ENCODE results near the gene EXOSC2. TPM values are rescaled to one million over a fixed set of nuclear protein-coding genes. Genes with fewer than 3 reads are reported as not detected.
A peak's percentile ranks its signal among the peaks of the same experiment; 100 is the strongest.

Gene EXOSC2
- total RNA-seq, 2 donors from 2014 or later, result 7.3 to 15.9 TPM

GRCh38 chr9:130659699-130660248, 33.8 kb upstream of the EXOSC2 start:
- peak overlapping the region in 1 of 2 donors; percentile 47 for H3K4me3 ChIP-seq
- no peak for TF ChIP-seq CTCF (IDR thresholded peaks at IDR 0.05)
- no peaks in the 10 kb centered on the region for H3K36me3 ChIP-seq
- peaks cover 47 to 65% of the 10 kb centered on the region in 2 donors for H3K27me3 ChIP-seq
- no peak for DNase-seq (ENCODE audit: low spot score)
- H3K4me1 ChIP-seq, result peaks cover 0 to 53% of the 10 kb centered on the region in 2 donors
- H3K9me3 ChIP-seq, result no peaks in the 10 kb centered on the region
- no peak overlapping the region for H3K27ac ChIP-seq

DNA sequence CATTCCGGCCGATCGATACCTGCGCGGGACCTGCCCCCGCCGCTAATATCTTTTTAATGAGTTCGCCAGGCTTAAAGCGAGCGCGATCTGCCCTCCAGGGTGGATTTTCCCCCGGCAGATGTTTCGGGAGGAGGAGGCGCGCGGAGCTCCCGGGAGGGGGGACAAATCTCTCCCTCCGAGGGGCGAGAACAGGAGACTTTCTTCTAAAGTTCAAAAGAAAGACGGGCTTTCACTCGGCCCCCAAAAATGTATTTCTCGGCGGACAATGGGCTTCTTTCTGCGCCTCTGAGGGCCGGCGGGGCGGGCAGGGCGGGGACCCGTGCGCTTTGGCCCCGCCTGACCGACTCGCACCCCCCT, 33.3 kb upstream of the EXOSC2 start:
- Histone ChIP-seq H3K4me3 (peak overlapping the region; percentile 7 to 47), H3K9me3 (no peaks in the 10 kb centered on the region), H3K36me3 (no peaks in the 10 kb centered on the region), H3K4me1 (peaks cover 0 to 58% of the 10 kb centered on the region in 2 donors), H3K27ac (no peak overlapping the region), H3K27me3 (peaks cover 52 to 71% of the 10 kb centered on the region in 2 donors)
- no peak for DNase-seq (ENCODE audit: low spot score)
- no peak for TF ChIP-seq CTCF (IDR thresholded peaks at IDR 0.05)

DNA sequence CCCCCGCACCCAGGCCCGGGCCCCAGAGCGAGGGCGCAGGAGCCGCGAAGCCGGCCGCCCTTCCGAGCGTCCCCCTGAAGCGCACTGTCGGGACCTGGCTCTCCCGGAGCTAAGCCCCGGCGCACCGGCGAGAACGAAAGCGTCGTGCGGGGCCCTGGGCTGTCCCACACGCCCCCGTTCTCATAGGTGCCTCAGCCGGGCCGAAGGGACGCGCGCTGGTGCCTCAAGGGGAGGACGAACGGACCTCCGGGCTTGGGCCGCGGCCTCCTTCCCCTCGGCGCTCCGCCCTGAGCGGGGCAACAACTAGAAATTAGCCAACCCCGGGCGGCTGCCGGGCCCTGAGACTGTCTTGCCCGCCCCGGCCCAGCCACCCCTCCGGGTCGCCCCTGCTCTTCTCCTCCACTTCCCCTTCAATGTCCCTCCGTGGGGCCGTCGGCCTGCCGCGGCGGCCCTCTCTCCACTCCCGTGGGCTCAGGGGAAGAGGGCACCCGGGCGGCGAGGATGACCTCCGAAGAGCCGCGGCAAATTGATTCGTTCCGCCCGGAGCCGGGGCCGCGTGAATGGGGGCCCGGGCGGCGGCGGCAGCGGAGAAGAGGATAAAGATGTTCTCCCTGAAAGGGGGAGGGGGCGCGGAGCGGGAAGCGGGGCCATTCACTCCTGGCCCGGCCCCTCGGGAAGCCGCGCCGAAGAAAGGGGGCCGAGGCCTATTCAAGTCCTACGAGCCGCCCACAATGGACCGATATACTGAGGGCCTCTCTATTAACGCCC, 32.7 kb upstream of the EXOSC2 start:
- H3K27me3 ChIP-seq, result peaks cover 58 to 76% of the 10 kb centered on the region in 2 donors
- H3K4me1 ChIP-seq, result peaks cover 0 to 64% of the 10 kb centered on the region in 2 donors
- peak overlapping the region; percentile 7 to 47 for H3K4me3 ChIP-seq
- H3K9me3 ChIP-seq, result no peaks in the 10 kb centered on the region
- DNase-seq (ENCODE audit: low spot score), result no peak
- no peaks in the 10 kb centered on the region for H3K36me3 ChIP-seq
- TF ChIP-seq CTCF (IDR thresholded peaks at IDR 0.05), result no peak
- no peak overlapping the region for H3K27ac ChIP-seq

DNA sequence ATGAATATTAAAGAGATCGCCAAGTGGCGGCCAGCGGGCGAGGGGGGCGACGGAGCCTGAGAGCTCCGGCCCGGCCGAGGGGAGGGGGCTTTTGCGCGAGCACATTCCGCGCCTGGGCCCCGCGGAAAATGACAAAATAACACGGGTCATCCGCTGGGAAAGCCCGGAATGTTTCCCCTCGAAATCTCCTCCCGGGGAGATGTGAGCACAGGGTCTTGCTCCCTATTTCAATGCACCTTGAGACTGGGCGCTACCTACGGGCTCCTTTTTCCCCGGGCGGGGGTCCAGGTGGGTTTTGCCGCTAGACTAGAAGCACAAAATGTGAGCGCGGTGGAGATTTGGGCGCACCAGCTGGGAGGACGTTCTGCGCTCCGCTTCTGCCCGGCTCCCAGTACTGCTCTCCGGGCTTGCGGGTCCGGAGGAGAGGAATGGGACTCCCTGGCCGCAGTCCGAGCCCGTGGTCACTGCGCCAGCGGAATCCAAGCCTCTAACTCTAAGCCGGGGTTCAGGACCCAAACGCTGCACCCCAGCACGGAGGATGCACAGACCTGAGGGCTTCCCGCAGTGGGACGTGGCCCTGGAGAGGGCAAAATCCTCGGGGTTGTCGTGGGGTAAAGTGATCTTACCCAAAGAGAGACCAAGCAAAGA, 32.0 kb upstream of the EXOSC2 start:
- no peaks in the 10 kb centered on the region for H3K9me3 ChIP-seq
- H3K4me3 ChIP-seq, result peak overlapping the region in 1 of 2 donors; percentile 47
- H3K4me1 ChIP-seq, result peaks cover 0 to 71% of the 10 kb centered on the region in 2 donors
- H3K27me3 ChIP-seq, result peaks cover 64 to 82% of the 10 kb centered on the region in 2 donors
- no peak for TF ChIP-seq CTCF (IDR thresholded peaks at IDR 0.05)
- no peak overlapping the region for H3K27ac ChIP-seq
- H3K36me3 ChIP-seq, result no peaks in the 10 kb centered on the region
- DNase-seq (ENCODE audit: low spot score), result no peak

- TF ChIP-seq CTCF (IDR thresholded peaks at IDR 0.05), result no peak
- H3K36me3 ChIP-seq, result no peaks in the 10 kb centered on the region
- no peak for DNase-seq (ENCODE audit: low spot score)
- peaks cover 68 to 86% of the 10 kb centered on the region in 2 donors for H3K27me3 ChIP-seq
- H3K4me3 ChIP-seq, result no peak overlapping the region
- peaks cover 0 to 72% of the 10 kb centered on the region in 2 donors for H3K4me1 ChIP-seq
- no peak overlapping the region for H3K27ac ChIP-seq
- H3K9me3 ChIP-seq, result no peaks in the 10 kb centered on the region
Observed at GRCh38 chr9:130662099-130662969, 31.2 kb upstream of the EXOSC2 start.
